HG03442 (cell line): Measurements from ENCODE around the gene CLDN9.

ENCODE experiments used
- ATAC-seq: cut with Tn5 transposase; IDR thresholded peaks from one replicate; pipeline ENCODE4 v1.9.1; 2021; ENCODE audit warnings: mild to moderate bottlenecking, moderate library complexity; ENCODE audit not compliant: unreplicated experiment

The CLDN9 gene

GRCh38 chr16:3012828-3013420 lies at the start of gene CLDN9:
Gene CLDN9 (plus strand): TSS chr16:3012923. CDS start chr16:3013363, 440 bp downstream.
- ATAC-seq: no peak

DNA sequence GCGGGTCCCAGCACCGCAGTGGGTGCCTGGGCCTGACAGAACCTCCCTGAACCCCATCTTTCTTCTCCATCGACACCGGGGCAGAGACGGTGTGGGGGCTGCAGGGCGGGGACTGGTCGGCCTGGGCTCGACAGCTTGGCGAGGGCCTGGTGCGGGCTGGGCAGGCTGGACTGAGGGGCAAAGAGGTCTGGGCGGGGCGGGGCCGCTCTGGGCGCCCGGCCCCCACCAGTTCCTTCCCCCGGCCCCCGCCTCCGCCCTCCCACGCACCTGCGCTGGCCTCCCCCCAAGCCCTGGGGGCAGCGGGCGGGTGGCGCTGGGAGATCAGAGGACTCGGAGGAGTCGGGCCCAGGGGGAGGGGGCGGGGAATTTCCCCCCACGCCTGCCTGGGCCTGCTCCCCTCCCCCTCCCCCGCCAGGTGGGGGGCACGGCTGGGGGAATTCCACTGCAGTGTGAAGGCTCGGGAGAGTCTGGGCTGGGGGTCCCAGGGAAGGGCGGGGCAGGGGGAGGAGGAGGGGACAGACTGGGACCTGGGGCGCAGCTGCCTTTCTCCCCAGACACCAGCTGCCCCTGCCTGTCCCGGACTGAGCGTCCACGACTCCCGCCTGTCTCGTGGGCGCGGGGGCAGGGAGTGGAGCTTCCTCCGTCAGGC lies 49.5 kb upstream of the CLDN9 start:
- no peak for ATAC-seq

DNA sequence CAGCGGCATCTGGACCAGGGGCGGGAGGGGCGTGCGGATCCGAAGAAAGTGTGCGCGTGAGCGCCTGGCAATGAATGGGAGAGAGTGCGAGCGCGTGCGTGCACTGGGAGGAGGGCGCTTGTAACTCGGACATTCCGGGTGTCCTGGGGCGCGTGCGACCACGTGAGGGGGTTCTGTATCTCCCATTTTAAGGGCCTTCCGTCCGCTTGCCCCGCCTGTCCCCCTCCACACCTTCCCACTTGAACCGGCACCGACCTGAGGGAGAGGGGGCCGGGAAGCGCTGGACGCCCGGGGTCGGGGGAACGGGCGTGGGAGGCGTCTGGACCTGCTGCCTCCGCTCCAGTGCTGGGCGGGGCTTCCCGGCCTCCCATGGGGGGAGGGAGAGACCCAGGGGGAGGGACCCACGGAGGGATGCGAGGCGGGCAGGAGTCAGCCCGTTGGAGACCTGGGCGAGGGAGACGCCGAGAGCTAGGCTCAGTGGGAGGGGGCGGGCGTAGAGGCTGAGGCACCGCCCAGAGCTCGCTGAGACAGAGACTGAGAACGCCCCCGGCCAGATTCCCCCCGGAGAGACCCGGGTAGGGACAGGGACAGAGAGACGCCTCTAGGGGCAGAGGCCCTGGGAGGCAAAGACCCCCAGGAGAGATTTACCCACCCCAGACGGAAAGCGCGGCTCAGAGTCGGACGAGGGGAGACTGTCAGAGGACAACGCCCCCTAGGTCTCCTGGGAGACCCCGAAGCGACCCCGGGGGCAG lies 48.8 kb upstream of the CLDN9 start, which contains the start of gene KREMEN2:
TSS of gene KREMEN2 (plus strand) at position 553 of the 752 bp plus-strand sequence. CDS start 246 bp downstream, outside the sequence.
- no peak for ATAC-seq

GRCh38 chr16:2964475-2965336 lies 48.0 kb upstream of the CLDN9 start:
- ATAC-seq: no peak

DNA sequence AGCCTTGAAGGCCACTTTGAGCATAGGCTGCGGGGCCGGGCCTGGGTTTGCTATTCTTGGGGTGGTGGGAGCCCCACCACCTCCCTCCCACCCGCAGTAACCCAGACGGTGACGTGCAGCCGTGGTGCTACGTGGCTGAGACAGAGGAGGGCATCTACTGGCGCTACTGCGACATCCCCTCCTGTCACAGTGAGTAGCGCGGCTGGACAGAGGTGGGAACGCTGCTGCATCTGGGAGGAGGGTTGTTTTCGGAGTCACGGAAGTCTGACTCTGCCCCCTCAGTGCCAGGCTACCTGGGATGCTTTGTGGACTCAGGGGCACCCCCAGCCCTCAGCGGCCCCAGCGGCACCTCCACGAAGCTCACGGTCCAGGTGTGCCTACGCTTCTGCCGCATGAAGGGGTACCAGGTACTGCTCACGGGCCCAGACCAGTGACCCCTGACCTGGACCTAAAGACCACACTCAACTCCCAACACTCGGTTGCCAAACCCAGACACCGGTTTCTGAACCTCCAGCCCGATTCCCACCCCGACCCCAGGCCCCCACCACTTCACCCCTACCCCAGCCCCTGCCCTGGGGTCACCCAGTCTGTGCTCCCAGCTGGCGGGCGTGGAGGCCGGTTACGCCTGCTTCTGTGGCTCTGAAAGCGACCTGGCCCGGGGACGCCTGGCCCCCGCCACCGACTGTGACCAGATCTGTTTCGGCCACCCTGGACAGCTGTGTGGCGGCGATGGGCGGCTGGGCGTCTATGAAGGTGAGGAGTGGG lies 46.5 kb upstream of the CLDN9 start:
- no peak for ATAC-seq

DNA sequence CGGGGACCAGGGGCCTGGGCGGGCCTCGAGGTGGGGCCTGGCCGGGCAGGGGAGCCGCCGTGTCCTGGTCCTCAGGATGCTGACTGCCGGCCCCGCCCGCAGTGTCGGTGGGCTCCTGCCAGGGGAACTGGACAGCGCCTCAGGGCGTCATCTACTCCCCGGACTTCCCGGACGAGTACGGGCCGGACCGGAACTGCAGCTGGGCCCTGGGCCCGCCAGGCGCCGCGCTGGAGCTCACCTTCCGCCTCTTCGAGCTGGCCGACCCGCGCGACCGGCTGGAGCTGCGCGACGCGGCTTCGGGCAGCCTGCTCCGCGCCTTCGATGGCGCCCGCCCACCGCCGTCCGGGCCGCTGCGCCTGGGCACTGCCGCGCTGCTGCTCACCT lies 45.9 kb upstream of the CLDN9 start:
- no peak for ATAC-seq

DNA sequence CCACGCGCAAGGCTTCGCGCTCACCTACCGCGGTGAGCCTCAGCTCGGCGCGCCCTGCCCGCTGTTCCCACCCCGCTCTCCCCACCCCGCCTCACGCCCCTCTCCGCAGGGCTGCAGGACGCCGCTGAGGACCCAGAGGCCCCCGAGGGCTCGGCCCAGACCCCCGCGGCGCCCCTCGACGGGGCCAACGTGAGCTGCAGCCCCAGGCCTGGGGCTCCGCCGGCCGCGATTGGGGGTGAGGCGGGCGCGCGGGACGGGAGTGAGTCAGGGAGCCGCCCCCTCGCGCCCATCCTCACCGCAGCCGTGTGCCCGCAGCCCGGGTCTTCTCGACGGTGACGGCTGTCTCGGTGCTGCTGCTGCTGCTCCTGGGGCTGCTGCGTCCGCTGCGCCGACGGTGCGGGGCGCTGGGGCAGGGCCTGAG lies 45.5 kb upstream of the CLDN9 start:
- ATAC-seq: no peak

GRCh38 chr16:2967721-2968161 lies 45.0 kb upstream of the CLDN9 start:
- ATAC-seq: no peak

- ATAC-seq: no peak
These were observed 44.4 kb upstream of the CLDN9 start for GRCh38 chr16:2968368-2968737.

DNA sequence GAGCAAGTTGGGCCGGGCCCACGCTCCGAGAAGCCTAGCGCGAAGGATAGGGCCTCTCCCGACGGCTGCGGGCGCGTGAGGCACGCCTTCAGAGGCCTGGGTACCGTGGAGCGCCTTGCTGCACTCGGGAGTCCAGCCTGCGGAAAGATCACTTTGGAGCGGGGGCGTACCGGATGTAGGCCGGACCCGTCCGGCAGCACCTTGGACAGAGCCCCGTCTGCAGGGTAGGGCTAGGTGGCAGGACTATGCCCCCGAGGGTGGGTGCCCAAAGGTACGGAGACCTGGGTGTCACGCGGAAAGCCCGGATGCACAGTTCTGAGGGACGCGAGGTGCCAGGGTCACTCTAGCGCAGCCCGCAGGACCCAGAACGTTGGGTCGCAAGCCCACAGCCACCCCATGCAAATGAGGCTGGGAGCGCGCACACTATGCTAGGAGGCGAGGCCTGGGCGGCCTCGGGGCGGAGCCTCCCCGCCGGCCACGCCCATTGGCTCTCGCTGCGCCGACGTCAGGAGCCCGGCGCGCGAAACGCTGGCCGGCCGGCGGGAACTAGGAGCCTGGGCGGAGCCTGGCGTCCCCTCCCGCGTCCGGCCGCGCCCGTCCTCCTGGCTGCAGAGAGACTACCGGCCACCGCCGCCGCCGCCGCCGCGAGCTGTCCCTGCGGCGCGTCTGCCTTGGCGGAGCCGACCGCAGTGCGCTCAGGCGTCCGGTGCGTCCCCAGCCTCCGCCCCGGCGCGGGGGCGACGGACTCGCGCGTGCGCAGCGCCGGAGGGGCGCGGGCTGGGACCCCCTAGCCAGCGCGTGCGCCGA lies 43.8 kb upstream of the CLDN9 start, which contains the start of gene PAQR4:
TSS of gene PAQR4 (plus strand) at position 611 of the 807 bp plus-strand sequence. CDS start 327 bp downstream, outside the sequence.
- peak; percentile 63 for ATAC-seq

DNA sequence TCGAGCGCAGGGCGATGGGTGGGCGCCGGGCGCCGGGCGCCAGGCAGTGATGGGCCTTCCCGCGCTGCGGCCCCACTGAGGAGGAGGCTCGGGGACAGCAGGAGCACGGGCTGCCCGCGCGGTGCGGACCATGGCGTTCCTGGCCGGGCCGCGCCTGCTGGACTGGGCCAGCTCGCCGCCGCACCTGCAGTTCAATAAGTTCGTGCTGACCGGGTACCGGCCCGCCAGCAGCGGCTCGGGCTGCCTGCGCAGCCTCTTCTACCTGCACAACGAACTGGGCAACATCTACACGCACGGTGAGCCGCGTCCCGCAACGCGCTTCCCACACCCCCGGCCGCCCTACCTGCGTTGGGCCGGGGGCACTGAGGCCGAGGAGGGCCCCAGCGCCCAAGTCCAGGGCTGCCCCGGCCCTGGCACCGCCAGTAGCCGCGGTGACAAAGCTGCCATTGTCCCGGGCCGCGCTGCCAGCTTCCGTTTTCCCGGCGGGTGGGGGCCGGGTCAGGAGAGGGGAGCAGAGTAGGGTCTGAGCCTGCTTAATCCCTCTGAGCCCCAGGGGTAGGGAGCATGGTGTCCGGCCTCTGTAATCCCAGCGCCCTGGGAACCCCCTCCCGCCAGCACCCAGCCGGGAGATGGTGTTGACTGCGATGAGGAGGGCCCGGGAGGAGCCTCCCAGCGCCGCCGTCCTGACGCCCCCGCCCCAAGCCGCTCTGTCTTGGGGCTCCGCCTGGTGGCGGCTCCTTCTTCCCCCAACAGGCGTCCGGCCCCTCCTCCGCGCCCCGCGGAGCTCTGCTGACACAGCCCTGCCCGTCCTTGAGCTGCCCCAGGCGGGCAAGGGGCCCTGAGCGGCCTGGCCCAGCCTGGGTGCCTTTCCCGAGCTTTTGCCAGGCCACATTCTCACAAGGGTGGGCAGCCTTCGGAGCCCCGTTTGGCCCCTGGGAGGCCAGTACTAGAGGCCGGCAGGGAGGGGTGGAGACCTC lies 42.9 kb upstream of the CLDN9 start:
- peak; percentile 27 for ATAC-seq

DNA sequence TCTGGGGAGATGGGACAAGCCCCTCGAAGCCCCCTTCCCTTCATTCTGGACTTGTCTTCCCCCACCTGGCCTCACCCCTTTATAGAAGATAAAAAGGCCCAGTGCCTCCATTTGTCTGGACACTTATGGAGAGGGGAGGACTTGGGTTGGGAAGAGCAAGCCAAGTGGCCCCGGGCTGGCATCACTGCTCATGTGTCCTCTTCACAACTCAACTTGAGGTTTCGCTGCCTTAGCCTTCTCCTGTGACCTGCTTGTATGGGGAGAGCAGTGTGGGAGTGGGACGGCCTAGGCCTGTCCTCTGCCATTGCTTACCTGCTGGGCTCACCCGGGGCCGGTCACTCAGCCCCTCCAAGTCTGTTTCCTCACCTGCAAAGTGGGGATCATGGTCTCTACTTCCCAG lies 42.2 kb upstream of the CLDN9 start:
- ATAC-seq: no peak

- no peak for ATAC-seq
These were observed 41.4 kb upstream of the CLDN9 start for GRCh38 chr16:2971134-2971984.

GRCh38 chr16:2971985-2972784 lies 40.5 kb upstream of the CLDN9 start:
- no peak for ATAC-seq

DNA sequence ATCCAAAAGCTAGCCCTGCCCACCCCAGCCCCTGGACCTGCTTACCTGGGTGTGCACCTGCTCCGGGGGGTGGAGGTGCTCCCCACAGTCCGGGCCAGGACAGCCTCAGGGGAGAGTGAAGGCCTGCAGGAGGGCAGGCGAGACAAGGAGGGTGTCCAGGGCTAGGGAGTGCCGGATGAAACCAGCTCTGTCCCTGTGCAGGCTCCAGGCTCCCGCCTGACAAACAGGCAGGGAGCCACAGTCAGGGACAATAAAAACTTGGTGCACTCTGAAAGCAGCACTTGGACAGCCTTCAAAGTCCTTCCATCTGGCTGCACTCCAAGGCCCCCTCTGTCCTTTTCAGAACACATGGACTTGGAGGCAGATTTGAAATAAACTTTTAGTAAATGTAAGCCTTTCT lies 39.6 kb upstream of the CLDN9 start:
- no peak for ATAC-seq

- no peak for ATAC-seq
These were observed 39.0 kb upstream of the CLDN9 start for GRCh38 chr16:2973605-2974318.
